Neural cell (in vitro differentiated cells): ENCODE data around the gene SHQ1.

Experiments
- CTCF ChIP-seq: fragments of 450-650 bp; IDR thresholded peaks from 2 replicates; pipeline ENCODE4 v1.5.1; 2014; ENCODE audit warnings: antibody characterized with exemption, mild to moderate bottlenecking, moderate library complexity; ENCODE audit not compliant: poor library complexity, severe bottlenecking
- EP300 ChIP-seq: fragments of 450-650 bp; conservative IDR thresholded peaks from 2 replicates; pipeline ENCODE4 v1.6.1; 2014; ENCODE audit warnings: antibody characterized with exemption, mild to moderate bottlenecking, moderate library complexity; ENCODE audit not compliant: poor library complexity, severe bottlenecking
- EZH2 ChIP-seq: fragments of 200-600, 300-800 bp; shearing (Covaris generic), sonication (generic); IDR thresholded peaks from 2 replicates; pipeline ENCODE4 v1.6.1; 2014; ENCODE audit warnings: antibody characterized with exemption, low read length, borderline replicate concordance, mild to moderate bottlenecking; ENCODE audit not compliant: insufficient read depth, poor library complexity, severe bottlenecking
- POLR2AphosphoS5 ChIP-seq: IDR thresholded peaks from 2 replicates; pipeline ENCODE4 v1.6.1; 2012
- RAD21 ChIP-seq: fragments of 450-650 bp; conservative IDR thresholded peaks from 2 replicates; pipeline ENCODE4 v1.6.1; 2014; ENCODE audit warnings: antibody characterized with exemption, mild to moderate bottlenecking, moderate library complexity
- TAF1 ChIP-seq: IDR thresholded peaks from 2 replicates; pipeline ENCODE4 v1.6.1; 2012; ENCODE audit warnings: low read depth
- TF ChIP-seq, protein P1 (sequence below): IDR thresholded peaks from 2 replicates; pipeline ENCODE4 v1.6.1; 2012; ENCODE audit warnings: borderline replicate concordance

DNA sequence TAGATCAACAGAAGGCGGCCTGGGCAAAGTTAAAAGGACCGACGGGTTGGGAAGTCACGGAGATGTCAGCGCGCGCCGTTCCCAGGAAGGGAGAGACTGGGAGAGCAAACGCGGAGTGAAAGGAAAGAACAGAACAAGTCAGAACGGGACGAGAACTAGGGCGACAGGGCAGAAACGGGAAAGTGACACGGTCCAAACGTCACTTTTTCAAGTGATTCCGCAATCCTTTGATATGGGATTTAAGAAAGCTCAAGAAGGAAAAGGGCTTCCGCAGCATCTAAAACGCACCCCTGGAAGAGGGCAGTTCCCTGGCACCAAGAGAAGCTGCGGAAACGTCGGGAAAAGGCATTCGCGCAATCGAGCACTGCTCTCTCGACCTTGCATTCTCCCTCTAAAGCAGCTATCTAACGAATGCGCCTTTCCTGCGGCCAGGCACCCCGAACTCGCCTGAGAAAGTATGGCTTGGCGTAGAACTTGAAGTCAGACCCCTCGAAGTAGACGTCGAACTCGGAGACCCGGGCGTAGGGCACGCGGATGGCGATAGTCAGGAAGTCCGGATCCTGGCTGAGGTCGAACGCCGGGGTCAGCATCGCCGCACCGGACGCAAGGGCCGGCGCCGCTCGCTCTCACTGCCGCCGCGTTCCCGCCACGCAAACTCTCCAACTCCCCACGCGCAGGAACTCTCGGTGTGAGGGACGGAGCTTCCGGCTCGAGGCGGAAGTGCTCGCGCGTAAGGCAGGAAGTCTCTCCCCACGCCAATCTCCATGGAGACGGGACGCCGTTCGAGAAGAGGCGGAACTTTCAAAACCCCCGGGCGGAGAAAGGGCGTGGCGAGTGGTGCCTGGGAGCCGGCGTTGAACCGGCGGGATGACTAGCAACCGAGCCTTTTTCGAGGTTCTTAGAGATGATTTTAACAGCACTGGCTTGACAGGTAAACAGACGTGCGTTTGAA is at the start of gene SHQ1:
- TF ChIP-seq, protein P1, sequence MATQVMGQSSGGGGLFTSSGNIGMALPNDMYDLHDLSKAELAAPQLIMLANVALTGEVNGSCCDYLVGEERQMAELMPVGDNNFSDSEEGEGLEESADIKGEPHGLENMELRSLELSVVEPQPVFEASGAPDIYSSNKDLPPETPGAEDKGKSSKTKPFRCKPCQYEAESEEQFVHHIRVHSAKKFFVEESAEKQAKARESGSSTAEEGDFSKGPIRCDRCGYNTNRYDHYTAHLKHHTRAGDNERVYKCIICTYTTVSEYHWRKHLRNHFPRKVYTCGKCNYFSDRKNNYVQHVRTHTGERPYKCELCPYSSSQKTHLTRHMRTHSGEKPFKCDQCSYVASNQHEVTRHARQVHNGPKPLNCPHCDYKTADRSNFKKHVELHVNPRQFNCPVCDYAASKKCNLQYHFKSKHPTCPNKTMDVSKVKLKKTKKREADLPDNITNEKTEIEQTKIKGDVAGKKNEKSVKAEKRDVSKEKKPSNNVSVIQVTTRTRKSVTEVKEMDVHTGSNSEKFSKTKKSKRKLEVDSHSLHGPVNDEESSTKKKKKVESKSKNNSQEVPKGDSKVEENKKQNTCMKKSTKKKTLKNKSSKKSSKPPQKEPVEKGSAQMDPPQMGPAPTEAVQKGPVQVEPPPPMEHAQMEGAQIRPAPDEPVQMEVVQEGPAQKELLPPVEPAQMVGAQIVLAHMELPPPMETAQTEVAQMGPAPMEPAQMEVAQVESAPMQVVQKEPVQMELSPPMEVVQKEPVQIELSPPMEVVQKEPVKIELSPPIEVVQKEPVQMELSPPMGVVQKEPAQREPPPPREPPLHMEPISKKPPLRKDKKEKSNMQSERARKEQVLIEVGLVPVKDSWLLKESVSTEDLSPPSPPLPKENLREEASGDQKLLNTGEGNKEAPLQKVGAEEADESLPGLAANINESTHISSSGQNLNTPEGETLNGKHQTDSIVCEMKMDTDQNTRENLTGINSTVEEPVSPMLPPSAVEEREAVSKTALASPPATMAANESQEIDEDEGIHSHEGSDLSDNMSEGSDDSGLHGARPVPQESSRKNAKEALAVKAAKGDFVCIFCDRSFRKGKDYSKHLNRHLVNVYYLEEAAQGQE = no peak
- TF ChIP-seq POLR2AphosphoS5 = peak; percentile 53
- no peak for TF ChIP-seq CTCF
- TF ChIP-seq RAD21 = peak; percentile 37
- TF ChIP-seq EZH2 = no peak
- TF ChIP-seq TAF1 = no peak
- no peak for TF ChIP-seq EP300
